HG03103 (cell line): ENCODE data around the gene PRKAR1B.

ENCODE experiments used
- ATAC-seq: cut with Tn5 transposase; IDR thresholded peaks from one replicate; pipeline ENCODE4 v1.9.1; 2021; ENCODE audit warnings: low read depth; ENCODE audit not compliant: unreplicated experiment

Gene PRKAR1B

DNA sequence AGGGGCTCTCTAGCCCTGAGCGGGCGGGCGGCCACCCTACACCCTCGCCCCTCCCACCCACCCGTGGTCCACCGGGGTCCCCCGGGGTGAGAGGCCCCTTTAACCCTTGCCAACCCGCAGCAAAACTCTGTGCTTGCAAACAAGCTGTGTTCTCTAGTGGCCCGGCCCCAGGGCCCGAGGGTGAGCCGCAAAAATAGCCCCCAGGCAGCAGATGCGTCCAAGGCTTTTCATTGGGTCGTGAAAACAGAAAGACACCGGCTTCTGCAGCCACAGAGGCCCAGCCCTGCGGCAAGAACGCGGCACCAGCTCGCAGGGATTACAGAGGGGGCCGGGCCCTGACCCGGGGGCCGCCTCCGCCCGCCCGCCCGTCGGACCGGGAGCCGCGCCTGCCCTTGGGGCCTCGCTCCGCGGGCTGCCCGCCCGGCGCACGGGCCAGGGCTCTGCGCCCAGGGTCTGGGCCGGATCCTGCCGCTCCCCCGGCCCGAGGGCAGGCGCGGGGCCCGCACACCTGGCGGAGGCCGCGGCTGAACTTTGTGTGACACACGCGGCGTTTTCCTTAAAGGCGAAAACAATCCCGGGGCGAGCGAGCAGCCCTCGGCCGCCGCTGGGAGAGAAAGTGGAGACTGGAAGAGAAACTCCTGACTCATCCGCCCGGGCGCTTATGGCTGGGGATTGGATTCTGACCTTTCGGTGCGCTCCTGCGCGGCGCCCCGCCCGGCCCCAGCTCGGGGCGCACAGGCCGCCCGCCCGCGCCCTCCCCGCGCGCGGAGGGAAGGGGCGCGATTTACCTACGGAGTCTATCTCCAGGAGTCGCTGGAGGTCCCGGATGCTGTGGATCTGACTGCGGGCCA lies 210.2 kb downstream of the PRKAR1B start:
- ATAC-seq: no peak

DNA sequence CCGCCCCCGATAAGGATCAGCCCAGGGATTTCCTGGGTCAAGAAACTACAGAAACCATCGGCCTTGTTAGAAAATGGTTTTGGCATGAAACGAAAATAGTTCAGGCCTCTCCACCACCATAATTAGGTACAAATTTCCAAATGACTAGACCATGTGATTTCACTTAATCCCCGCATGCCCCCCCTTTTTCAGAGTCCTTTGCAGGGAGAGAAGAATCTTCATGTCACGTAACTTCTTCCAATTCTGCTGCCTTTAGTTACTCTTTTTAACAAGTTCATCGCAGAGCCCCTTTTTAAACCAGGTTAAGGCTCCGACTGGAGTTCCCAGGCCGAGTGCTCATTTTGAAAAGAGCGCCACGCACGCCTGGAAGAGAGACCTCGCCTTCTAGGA lies 210.9 kb downstream of the PRKAR1B start:
- no peak for ATAC-seq

DNA sequence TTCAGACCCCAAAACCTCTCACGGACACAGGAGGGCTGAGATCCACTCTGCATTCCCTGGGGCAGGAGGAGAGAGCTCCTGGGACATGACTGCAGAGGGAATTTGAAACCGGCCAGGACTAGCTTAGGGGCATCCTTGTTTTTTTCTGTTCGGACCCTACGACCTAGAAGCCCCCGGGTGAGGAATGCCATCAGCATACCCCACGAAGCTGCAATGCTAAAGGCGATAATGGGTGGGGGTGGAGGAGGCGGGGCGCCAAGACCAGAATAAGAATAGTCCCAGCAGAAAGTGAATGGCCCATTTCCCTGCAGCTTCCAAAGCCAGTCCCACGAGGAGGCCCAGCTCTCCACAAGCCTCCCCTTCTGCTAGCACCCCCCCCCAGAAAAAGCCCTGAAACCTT lies 211.5 kb downstream of the PRKAR1B start:
- ATAC-seq: no peak

DNA sequence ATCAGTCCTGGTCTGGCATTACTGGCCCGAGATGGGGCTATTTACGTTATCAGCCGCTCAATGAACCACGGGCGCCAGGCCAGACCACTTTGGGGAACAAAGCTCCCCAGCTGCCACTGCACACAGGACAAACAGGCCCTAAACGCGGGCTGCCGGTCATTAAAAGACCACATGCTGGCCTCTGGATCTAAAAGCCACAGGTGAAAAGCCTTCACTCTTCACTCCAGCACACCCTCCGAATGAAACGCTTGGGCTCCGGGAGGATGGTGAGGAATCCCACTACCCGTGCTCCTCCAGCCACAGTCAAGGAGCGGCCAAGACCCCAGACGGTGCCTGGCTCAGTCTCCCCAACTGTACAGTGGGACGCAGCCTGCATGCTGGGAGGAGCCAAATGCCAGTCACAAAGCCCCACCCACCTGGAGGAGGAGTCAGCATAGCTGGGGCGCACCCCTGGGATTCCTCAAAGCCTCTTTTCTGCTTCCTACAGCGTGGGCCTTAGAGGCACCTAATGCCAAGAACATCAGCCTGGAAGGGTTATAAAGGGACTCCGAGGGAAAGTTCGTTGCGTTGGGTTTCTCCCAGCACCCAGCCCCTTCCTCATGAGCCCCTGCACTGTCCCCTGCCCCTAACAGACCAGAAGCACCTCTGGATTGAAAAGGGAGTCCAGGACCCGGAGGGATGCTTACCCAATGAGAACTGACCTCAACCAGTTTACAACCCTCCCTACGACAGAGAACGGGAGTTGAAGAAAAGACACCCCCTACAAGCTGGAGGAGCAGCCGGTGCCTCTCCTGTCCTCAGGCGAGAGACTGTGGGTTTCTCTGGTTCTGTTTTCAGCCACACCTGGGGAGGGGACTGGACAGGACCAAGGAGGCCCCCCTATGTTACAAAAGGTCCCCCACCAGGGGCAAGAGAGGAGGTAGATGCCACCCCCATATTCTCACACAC lies 212.2 kb downstream of the PRKAR1B start:
- no peak for ATAC-seq

DNA sequence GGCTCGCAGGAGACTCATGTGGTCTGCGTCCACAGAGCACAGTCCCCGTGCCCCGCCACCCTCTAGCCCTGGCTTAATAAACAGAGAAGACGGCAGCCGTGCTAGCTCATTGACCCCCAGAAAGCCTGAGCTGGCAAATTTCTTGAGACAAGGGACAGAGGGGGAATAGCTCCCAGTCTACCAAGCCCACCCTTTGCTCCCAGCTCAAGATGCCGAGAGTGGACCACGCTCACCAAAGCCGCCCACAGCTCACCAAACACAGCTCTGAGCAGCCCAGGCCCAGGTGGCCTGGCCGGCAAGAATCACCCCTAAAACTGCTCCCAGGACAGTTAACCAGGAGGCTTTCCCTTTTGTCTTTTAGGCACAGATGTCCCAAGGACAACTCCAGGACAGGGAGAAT lies 212.8 kb downstream of the PRKAR1B start:
- no peak for ATAC-seq

DNA sequence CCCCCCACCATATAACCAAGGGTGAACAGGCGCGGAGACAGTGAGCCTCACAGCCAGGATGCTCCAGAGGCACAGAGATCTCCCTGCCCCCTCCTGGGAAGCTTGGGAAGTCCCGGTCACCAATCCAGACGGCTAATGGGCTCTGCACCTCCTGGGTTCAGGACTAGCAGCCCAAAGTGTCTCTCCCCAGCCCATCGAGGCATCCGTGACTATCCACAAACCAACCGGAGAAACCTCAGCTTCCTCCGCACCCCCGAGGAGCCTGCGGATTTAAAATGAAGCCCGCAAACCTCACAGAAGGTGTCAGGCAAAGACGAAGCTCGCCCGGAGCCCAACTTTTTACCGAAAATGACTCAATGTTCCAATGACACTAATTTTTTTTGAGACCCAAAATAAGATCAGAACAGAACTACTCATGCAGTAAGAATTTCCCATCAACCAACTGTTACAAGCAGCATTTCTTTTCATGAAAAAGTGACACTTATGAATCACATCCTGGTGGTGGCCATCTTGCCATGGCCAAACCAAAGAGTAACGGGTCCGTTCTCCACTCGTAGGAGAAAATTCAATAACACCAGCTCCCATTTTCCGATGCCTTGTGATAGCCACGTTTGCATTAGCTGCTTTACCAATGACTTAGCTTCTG lies 213.4 kb downstream of the PRKAR1B start:
- no peak for ATAC-seq

DNA sequence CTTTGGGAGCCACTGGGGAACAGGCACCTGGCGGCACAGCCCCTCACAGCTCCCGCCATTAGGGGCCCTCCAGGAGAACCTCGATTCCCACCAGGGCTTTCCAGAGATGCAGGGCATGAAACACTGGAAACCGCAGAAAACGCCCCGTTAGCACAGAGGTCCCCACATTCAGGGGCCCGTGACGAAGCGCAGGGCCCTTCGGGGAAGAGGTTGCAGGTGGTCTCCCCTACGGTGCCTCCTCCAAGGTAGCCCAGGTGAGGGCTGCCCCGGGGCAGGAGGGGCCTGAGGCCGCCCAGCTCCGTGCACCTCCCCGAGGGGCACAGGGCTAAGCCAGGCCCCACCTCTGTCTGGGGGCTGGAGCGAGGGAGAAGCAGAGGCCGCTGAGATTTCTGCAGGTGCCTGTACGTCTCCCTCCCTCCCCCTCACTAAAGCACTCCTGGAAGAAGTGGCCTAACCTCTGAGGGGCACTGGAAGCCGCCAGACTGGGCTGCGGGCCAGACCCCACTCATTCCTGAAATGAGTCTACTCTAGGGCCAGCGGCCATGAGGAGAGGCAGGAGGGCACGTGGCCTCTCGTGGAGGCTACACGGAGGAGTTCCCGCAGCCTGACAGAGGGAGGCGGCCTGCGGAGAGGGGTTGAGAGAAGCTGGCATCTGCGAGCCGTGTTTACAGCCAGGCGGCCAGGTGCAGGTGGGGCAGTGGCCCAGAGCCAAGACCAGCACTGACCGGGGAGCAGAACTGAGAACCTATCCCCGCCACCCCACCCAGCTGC lies 214.4 kb downstream of the PRKAR1B start:
- no peak for ATAC-seq

DNA sequence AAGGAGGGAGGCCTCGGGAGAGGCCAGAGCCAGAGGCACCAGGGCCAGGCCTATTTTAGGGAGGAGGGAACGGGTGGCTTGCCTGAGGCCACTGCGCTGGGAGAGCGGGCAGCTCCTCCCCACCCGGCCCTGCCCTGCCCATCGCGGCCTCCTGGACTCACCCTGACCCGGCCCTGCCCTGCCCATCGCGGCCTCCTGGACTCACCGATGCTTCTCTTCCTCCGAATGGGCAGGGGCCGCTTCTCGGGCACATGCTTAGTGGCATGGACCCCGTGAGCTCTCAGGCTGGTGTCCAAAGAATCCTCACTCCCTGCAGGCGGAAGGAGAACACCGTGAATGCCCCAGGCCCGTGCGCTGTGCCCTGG lies 215.0 kb downstream of the PRKAR1B start:
- ATAC-seq: no peak

DNA sequence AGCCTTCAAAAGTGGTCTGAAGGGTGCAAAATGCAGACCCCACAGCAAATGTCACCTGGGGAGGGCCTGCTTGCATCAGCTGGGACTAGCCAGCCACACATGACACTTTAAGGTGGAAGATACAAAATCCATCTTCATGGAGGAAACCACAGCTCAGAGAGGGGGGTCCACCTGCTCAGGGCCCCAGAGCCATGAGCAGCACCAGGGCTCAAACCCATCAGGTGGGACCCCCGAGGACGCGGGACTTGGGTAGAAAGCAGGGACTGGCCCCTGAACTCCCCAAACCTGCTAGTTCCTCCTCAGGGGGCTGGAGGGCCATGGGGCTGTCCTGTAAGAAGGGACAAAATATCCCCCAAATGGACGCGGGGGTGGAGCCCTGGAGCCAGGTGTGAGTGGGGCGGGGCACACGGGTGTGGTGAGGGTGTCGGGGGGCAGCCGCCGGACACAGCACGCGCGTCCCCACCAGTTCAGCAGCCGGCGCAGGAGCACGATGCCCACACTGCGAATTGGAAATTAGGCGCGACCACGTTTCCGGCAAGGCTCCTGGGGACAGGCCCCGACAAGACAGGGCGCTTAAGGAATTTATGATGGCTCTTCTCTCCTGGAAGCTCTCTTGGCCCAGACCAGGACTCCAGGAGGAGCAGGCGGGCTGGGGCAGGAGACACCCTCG lies 215.5 kb downstream of the PRKAR1B start:
- no peak for ATAC-seq

DNA sequence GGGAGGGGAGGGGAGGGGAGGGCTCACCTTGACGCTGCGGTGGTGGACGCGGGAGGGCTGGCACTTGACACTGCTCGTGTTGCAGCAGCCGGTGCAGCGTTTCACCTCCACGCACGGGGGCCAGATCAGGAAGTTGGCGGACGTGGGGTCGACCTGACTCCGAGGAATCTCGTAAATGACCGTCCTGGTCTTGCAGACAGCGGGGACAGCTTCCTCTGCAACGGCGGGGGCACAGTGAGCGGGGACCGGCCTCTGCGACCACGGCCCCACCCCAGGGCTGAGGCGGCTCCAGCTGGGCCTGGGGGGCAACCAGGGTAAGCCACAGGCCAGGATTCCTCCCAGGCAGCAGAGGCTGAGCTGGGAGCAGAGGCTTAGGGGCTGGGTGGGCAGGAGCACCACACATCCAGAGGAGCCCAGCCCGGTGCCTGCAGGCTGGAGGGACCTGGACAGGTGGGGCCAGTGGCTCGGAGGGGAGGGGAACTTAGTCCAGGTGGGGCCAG lies 216.2 kb downstream of the PRKAR1B start:
- ATAC-seq: no peak

DNA sequence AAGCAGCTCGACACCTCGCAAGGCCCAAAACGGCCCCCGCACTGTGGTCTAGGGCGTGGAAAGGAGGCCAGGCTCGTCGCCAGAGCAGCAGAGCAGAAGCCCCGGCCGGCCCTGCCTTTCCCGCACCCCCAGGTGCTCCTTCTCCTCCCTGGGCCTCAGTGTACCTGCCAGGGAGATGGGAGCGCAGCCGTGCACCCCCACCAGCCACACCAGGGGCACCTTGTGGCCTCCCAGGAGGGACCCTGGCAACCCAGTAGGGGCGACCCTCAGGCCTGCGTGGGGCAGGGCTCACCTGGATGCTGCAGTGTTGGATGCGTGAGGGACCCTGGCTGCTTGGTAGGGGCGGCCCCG lies 217.0 kb downstream of the PRKAR1B start:
- no peak for ATAC-seq

DNA sequence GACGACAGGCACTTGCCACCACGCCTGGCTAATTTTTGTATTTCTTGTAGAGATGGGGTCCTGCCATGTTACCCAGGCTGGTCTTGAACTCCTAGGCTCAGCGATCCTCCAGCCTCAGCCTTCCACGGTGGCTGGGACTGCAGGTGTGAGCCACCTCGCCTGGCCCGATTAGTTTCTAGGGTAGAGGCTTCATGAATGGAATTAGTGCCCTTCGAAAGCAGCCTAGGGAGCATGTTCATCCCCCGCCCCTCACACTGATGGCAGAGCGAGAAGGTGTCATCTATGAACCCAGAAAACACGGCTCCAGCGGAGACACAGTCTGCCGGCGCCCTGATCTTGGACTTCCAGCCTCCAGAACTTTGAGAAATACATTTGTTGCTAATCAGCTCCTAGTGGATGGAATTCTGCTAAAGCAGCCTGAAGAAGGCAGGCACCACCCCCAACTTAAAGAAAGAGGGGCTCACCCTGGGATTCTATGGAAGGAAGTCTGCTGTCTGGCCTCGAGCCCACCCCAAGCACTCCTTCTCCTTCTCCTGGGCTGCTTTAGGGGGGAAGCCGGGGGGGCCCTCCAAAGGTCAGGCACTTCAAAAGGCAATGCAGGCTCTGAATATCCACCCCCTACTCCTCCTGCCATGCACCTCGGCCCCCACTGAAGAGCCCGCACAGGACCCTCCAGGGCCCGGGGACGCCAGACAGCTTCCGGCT lies 217.5 kb downstream of the PRKAR1B start:
- ATAC-seq: no peak

DNA sequence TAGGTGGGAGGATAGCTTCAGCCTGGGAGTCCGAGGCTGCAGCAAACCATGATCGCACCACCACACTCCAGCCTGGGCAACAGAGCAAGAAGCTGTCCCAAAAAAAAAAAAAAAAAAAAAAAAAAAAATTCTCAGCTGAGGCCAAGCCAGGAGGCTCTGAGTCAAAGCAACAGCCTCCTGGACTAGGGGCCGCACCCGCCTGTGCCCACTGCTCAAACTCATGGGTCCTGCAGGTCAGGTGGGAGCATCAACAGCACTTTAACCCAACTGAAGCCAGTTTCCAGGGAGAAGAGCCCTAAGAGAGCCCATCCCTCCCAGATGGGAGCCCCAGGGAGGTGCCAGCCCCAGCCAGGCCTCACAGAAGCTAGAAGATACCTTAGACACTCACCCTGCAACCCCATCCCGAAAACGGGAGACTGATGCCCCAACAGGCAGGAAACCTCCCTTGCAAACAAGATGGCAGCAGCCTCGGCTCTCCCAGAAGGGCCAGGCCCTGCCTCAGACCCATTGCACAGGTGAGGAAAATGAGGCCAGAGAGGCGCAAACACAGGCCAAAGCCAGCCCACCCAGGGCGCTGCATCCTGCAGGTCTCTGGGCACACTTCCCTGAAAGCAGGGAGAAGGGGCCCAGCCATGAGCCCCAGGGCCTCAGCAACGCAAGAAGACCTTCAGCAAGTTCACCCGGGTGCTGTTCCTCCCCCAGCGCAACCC lies 218.5 kb downstream of the PRKAR1B start:
- no peak for ATAC-seq

DNA sequence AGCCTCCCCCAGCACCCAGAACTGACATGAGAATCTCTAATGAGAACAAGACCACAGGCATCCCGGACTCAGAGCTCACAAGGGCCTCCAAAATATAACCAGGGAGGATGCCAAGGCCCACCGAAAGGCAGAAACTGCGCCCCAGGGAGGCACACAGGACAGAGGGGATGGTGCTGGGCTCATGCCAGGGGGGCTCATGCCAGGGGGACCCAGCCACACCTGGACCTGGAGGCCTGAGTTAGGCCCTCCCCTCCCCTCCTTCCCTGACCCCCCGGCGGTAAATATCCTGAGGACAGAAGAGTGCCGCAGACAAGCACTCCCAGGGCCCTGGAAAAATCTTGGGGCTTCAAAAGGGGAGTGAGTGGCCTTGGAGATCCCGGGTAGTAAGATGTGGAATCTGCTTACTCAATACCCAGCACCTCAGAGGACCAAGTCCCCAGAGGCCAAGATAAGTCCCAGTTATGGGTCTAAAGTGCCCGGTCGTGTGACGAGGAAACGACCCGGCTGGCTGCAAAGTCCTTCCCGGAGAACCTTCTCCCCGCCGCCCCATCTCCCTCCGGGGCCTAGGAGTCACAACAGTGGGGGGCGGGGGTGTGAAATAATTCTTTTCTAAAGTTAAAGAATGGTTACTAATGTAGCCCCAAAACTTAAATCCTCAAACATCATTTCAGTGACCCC lies 219.3 kb downstream of the PRKAR1B start:
- no peak for ATAC-seq

DNA sequence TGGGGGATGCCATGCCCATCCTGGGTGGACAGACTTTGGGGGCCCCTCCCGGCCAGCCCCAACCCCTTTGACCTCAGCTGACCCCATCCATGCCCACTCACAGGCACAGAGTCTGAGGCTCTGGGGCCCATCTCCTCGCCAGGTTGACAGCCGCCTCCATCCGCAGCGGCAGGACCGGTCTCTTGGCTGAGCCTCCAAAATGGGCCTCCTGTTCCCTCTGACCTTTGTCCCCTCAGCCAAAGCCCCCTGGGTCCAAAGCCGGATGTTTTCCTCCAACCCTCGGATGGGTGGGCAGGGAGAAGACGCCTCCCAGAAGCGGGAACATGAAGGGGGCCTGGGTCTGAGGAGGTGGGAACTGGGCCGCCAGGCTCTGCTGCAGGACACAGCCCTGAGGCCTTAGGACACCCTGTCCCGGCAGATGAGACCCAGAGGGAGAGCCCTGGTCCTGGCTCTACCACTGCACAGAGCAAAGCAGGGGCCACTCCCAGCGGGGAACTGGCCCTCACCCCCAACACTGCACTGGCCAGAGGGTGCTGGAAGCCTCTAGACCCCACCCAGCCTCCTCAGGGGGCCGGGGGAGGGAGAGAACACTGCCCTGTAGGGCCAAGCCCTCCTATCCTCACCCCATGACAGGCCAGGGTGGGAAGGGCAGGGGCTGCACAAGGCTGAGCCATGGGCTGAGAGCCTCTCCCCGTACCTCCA lies 220.0 kb downstream of the PRKAR1B start:
- ATAC-seq: no peak

DNA sequence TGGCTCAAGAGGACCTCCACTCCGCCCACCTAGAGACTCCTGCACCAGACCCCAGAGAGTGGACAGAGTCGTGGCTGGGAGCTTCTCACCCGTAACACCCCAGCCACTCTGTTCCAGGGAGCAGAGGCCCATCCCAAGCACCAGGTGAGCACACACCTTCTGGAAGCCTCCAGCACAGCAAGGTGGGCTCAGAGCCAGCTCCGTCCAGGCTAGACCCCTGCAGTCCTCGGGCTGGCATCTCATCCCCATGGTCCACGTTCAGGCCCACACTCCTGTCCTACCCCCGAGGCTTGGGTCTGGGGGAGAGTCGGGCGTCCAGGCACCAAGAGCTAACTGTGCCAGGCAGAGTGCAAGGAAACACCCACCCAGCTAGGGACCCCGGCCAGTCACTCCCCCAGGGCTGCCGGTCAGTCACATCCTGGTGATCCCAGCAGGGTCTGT lies 220.7 kb downstream of the PRKAR1B start:
- ATAC-seq: no peak

DNA sequence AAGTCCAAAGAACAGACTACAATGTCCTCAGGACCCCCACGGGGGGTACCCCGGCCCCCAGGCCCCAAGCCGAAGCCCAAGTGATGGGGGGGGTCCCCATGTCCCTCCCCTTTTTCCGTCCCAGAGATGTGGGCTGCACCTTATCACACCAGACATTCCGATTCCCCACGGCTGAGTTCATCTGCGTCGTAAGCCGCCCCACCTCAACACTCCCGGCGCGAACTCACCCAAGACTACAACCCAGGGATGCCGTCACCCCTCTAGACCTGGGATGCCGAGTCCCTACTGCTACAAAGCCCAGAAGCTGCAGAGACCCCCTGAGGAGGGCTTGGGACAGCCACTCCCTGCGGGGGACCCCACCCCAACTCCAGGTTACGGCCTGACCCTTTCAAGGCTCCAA lies 221.9 kb downstream of the PRKAR1B start:
- ATAC-seq: no peak
